ENCODE measurements around the gene TNK1. TPM values are rescaled to one million over a fixed set of nuclear protein-coding genes. Genes with fewer than 3 reads are reported as not detected.

The TNK1 gene
- total and polyA plus RNA-seq, 2 donors (not counting 1 experiment from before 2014, with no cell fraction given): 11.7 to 23.7 TPM

DNA sequence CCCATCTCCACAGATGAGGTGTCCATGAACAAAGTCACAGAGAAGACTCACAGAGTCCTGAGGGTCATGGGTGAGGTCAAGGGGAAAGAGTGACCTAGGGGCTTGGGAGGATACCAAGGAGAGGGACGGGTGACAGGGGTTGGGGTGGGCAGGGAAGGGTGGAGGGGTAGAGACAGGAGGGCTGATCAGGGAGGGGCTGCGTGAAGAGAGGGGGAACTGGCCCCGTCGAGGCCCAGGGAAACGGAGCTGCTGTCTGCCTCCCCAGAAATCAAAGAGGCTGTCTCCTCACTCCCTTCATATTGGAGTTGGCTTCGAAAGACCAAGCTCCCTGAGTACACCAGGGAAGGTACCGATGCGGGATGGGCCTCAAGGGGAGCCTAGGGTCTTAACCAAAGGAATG lies 25.3 kb upstream of the TNK1 start:
- ChIA-PET CTCF (interaction anchor here (0.5 to 5.9 kb wide), 34 partner anchors 10 to 332 kb away, joined by 3 to 43 read pairs (median 6); partner anchors contain the start of genes ACAP1, NEURL4, NLGN2 and PLSCR3), POLR2A (interaction anchor here (0.9 to 1.2 kb wide), 2 partner anchors 80 to 81 kb away, joined by 3 read pairs; partner anchors contain the start of gene TMEM102)
- Mint-ChIP-seq H3K4me1 (peaks cover 30% of the 10 kb centered on the region), H3K4me3 (no peak overlapping the region), H3K27me3 (no peaks in the 10 kb centered on the region), H3K27ac (no peak overlapping the region), H3K9me3 (ENCODE audit: insufficient read depth) (no peaks in the 10 kb centered on the region)
- Histone ChIP-seq H3K4me1 (ENCODE audit: control insufficient read depth in 2 of 2, insufficient read depth in 2 of 2, low read length in 2 of 2) (peaks cover 14 to 37% of the 10 kb centered on the region in 2 donors), H3K4me2 (replicated peaks; ENCODE audit: low read depth, low read length, poor library complexity, severe bottlenecking) (peak overlapping the region; percentile 30), H3K4me3 (ENCODE audit: control extremely low read depth in 1 of 5, extremely low read depth in 1 of 5, insufficient read depth in 1 of 5, low read depth in 2 of 5, low read length in 4 of 5) (no peak overlapping the region), H2AFZ (ENCODE audit: insufficient read depth, low read depth, low read length, poor library complexity, severe bottlenecking) (no peak overlapping the region), H3K79me2 (ENCODE audit: control insufficient read depth, insufficient read depth, low read length) (peaks cover 14% of the 10 kb centered on the region), H4K20me1 (ENCODE audit: control insufficient read depth, insufficient read depth, low read length, poor library complexity, severe bottlenecking) (peaks cover 10% of the 10 kb centered on the region), H3K9me3 (ENCODE audit: control extremely low read depth in 1 of 3, control insufficient read depth in 2 of 3, insufficient read depth in 1 of 3, low read length in 2 of 3) (no peaks in the 10 kb centered on the region), H3K36me3 (replicated peaks in 1 of 2; ENCODE audit: control extremely low read depth in 1 of 2, control insufficient read depth in 1 of 2, extremely low read depth in 1 of 2, insufficient read depth in 2 of 2, low read length in 1 of 2) (peaks cover 0 to 2% of the 10 kb centered on the region in 2 experiments), H3K9ac (ENCODE audit: low read length) (no peak overlapping the region), H3K27me3 (replicated peaks in 1 of 4; ENCODE audit: control extremely low read depth in 1 of 4, control insufficient read depth in 3 of 4, insufficient read depth in 4 of 4, low read length in 3 of 4) (no peaks in the 10 kb centered on the region), H3K27ac (ENCODE audit: low read length in 2 of 2) (no peak overlapping the region)
- intact Hi-C loops (cut with micrococcal nuclease): no loop called here
- DNase-seq (no peak), ATAC-seq (ENCODE audit: low read depth) (no peak)
- no peak for TF ChIP-seq CTCF (IDR thresholded peaks at IDR 0.05)
- TF ChIP-seq EZH2 (IDR thresholded peaks at IDR 0.05; ENCODE audit: borderline replicate concordance, insufficient read depth, low read depth, low read length, poor library complexity, severe bottlenecking): no peak
- WGBS (ENCODE audit: insufficient coverage): no CpG with 5 or more reads among the region's 8 CpGs

GRCh38 chr17:7356072-7356549 lies 24.8 kb upstream of the TNK1 start:
- intact Hi-C loops (cut with micrococcal nuclease): loop anchor here (1.0 kb wide), 7 partner anchors 38 to 332 kb away; partner anchors contain the start of genes PLSCR3, POLR2A, SENP3 and TMEM102
- Histone ChIP-seq H3K4me2 (replicated peaks; ENCODE audit: low read depth, low read length, poor library complexity, severe bottlenecking) (peak overlapping the region; percentile 30), H2AFZ (ENCODE audit: insufficient read depth, low read depth, low read length, poor library complexity, severe bottlenecking) (no peak overlapping the region)

More at GRCh38 chr17:7356072-7356549, 24.8 kb upstream of the TNK1 start:
- Histone ChIP-seq H4K20me1 (ENCODE audit: control insufficient read depth, insufficient read depth, low read length, poor library complexity, severe bottlenecking) (peaks cover 5% of the 10 kb centered on the region), H3K36me3 (replicated peaks in 1 of 2; ENCODE audit: control extremely low read depth in 1 of 2, control insufficient read depth in 1 of 2, extremely low read depth in 1 of 2, insufficient read depth in 2 of 2, low read length in 1 of 2) (no peaks in the 10 kb centered on the region), H3K4me1 (ENCODE audit: control insufficient read depth in 2 of 2, insufficient read depth in 2 of 2, low read length in 2 of 2) (peaks cover 11 to 32% of the 10 kb centered on the region in 2 donors), H3K79me2 (ENCODE audit: control insufficient read depth, insufficient read depth, low read length) (peaks cover 14% of the 10 kb centered on the region), H3K4me3 (ENCODE audit: control extremely low read depth in 1 of 5, extremely low read depth in 1 of 5, insufficient read depth in 1 of 5, low read depth in 2 of 5, low read length in 4 of 5) (no peak overlapping the region), H3K27me3 (replicated peaks in 1 of 4; ENCODE audit: control extremely low read depth in 1 of 4, control insufficient read depth in 3 of 4, insufficient read depth in 4 of 4, low read length in 3 of 4) (no peaks in the 10 kb centered on the region), H3K9ac (ENCODE audit: low read length) (no peak overlapping the region), H3K9me3 (ENCODE audit: control extremely low read depth in 1 of 3, control insufficient read depth in 2 of 3, insufficient read depth in 1 of 3, low read length in 2 of 3) (no peaks in the 10 kb centered on the region), H3K27ac (ENCODE audit: low read length in 2 of 2) (no peak overlapping the region)
- ChIA-PET CTCF (interaction anchor here (0.5 to 5.9 kb wide), 37 partner anchors 11 to 332 kb away, joined by 3 to 43 read pairs (median 5); partner anchors contain the start of genes ACAP1, NEURL4, NLGN2 and PLSCR3), POLR2A (interaction anchor here (0.6 to 1.2 kb wide), 3 partner anchors 79 to 88 kb away, joined by 3 to 6 read pairs (median 3); partner anchors contain the start of gene TMEM102)
- TF ChIP-seq EZH2 (IDR thresholded peaks at IDR 0.05; ENCODE audit: borderline replicate concordance, insufficient read depth, low read depth, low read length, poor library complexity, severe bottlenecking): no peak
- peak; percentile 90 for TF ChIP-seq CTCF (IDR thresholded peaks at IDR 0.05)
- H3K27me3 Mint-ChIP-seq: no peaks in the 10 kb centered on the region
- DNase-seq (peak; percentile 88), ATAC-seq (ENCODE audit: low read depth) (peak; percentile 51)
- 4% methylated on average over 10 of the region's 12 CpGs for WGBS (ENCODE audit: insufficient coverage)
- H3K4me3 Mint-ChIP-seq: peak overlapping the region; percentile 39
- H3K27ac Mint-ChIP-seq: no peak overlapping the region
- no peaks in the 10 kb centered on the region for H3K9me3 Mint-ChIP-seq (ENCODE audit: insufficient read depth)
- peaks cover 27% of the 10 kb centered on the region for H3K4me1 Mint-ChIP-seq

All from B cell (primary cell).